Muscle layer of colon (tissue), 2 donors: Measurements from ENCODE around the gene NEK1.
"Not testable (repeated sequence)": the region's sequence is repeated elsewhere in the genome, so short reads cannot be mapped to it uniquely, and the experiment has no call there.

Experiments
- H3K27ac ChIP-seq: one replicate; pipeline ENCODE4 v1.7.0; 2013; ENCODE audit warnings: low read depth, mild to moderate bottlenecking, low read length, moderate library complexity
- H3K27me3 ChIP-seq, 2 donors: one replicate each; pipeline ENCODE4 v1.7.0; 2013; ENCODE audit warnings: low read length in 2 of 2, mild to moderate bottlenecking in 2 of 2; ENCODE audit not compliant: insufficient read depth in 2 of 2, control insufficient read depth in 1 of 2
- H3K36me3 ChIP-seq: one replicate; pipeline ENCODE4 v1.7.0; 2013; ENCODE audit warnings: mild to moderate bottlenecking, low read length; ENCODE audit not compliant: insufficient read depth
- H3K4me1 ChIP-seq: one replicate; pipeline ENCODE4 v1.7.0; 2013; ENCODE audit warnings: mild to moderate bottlenecking, low read length; ENCODE audit not compliant: insufficient read depth
- H3K4me3 ChIP-seq, 2 donors: one replicate each; pipeline ENCODE4 v1.7.0; 2013; ENCODE audit warnings: low read length in 2 of 2, low read depth in 1 of 2, mild to moderate bottlenecking in 1 of 2, moderate library complexity in 1 of 2
- H3K9ac ChIP-seq: one replicate; pipeline ENCODE4 v1.7.0; 2013; ENCODE audit warnings: low read length
- H3K9me3 ChIP-seq: one replicate; pipeline ENCODE4 v1.7.0; 2013; ENCODE audit warnings: mild to moderate bottlenecking, low read length
- donor health status: abdominal sarcoma.
- donor health status: Adenocarcinoma of cecum.

The NEK1 gene

DNA sequence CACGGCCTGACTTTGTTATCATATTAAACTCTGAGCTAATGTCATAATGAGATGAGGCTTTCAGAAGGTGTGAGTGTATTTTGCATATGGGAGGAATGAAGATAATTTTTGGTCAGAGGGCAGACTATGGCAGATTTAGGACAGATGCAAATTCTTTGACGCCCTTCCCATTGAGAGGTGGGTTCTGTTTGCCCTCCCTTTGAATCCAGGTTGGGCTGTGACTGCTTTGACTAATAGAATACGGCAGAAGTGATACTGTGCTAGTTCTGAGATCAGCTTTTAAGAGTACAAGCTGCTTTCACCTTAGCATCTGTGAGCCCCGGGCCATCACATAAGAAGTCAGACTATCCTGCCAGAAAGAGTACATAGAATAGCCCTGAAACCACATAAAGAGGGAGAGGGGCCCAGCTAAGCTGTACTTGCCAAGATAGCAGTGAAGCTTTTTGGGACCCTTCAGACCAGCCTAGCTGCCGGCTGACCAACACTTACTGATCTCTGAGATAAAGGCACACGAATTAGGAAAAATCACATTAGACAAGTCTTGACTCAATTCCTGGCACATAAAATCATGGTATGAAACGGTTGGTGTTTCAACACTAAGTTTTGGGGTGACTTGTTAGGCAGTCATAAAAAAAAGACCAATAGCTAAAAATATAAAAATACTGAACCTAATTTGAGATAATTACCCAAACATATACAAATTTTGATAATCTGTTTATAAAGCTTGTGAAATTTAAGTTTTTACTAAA, 174.9 kb downstream of the NEK1 start:
- no peaks in the 10 kb centered on the region for H3K36me3 ChIP-seq
- no peak overlapping the region for H3K27ac ChIP-seq
- no peak overlapping the region for H3K4me3 ChIP-seq
- no peaks in the 10 kb centered on the region for H3K9me3 ChIP-seq
- peaks cover 10% of the 10 kb centered on the region for H3K4me1 ChIP-seq
- H3K9ac ChIP-seq = no peak overlapping the region
- H3K27me3 ChIP-seq = no peaks in the 10 kb centered on the region

DNA sequence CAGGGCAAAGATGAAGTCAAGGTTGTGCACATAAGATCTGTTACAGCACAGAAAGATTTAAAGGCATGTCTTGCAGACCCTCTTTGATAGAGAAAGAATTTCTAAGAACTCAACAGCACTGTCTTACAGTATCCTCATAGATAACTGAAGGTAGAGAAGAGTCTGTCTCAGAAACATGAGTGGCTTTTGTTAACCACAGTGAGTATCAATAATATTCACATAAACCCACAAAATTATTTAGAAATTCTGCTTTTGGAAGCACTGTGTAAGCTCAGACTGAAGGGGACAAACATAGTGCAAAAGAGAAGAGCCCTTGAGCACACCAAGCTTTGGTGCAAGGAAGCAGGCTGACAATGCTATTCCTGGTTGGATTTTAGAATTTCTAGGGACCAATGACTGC, 175.6 kb downstream of the NEK1 start:
- Histone ChIP-seq H3K36me3 (no peaks in the 10 kb centered on the region), H3K4me1 (peaks cover 10% of the 10 kb centered on the region), H3K27me3 (no peaks in the 10 kb centered on the region), H3K27ac (no peak overlapping the region), H3K9me3 (no peaks in the 10 kb centered on the region), H3K4me3 (no peak overlapping the region), H3K9ac (no peak overlapping the region)

DNA sequence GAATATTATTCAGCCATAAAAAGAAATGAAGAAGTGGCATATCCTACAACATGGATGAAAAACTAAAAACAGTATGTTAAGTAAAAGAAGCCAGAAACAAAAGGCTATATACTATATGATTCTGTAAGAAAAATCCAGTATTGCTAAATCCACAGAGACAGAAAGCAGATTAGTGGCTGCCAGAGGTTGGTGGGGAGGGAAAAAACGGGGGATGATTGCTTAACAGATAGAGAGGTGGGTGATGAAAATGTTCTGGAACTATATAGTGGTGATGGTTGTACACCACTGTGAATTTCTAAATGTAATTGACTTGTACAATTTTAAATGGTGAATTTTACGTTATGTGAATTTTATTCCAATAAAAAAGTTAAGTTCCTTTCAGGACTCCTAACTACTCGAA, 184.0 kb downstream of the NEK1 start:
- H3K4me3 ChIP-seq = no peak overlapping the region
- H3K27ac ChIP-seq = no peak overlapping the region
- H3K36me3 ChIP-seq = no peaks in the 10 kb centered on the region
- H3K4me1 ChIP-seq = no peaks in the 10 kb centered on the region
- no peaks in the 10 kb centered on the region for H3K9me3 ChIP-seq
- H3K9ac ChIP-seq = no peak overlapping the region
- H3K27me3 ChIP-seq = no peaks in the 10 kb centered on the region

DNA sequence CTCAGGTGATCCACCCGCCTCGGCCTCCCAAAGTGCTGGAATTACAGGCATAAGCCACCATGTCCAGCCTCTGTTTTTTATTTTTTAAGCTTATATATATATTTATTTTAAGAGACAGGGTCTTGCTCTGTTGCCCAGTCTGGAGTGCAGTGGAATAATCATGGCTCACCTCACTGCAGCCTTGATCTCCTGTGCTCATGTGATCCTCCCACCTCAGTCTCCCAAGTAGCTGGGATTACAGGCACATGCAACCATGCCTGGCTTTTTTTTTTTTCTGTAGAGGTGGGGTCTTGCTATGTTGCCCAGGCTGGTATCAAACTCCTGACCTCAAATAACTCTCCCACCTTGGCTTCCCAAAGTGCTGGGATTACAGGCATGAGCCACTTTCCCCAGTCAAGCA, 184.7 kb downstream of the NEK1 start:
- H3K27ac ChIP-seq, H3K4me1 ChIP-seq, H3K9me3 ChIP-seq, H3K9ac ChIP-seq, H3K4me3 ChIP-seq, H3K27me3 ChIP-seq, H3K36me3 ChIP-seq: not testable (repeated sequence)

DNA sequence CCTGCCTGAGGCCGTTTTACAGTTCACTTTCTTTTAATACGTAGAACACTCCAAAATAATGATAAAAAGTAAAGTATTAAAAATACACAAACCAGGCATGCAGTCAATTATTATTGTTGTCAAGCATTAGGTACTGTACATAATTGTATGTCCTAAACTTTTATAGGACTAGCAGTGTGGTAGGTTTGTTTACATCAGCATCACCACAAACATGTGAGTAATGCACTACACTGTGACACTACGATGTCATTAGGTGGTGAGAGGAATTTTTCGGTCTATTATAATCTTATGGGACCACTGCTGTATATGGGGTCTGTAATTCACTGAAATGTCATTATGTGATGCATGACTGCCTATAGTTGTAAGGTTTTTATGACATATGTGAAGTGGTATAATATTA, 192.1 kb downstream of the NEK1 start:
- Histone ChIP-seq H3K4me3 (no peak overlapping the region), H3K4me1 (no peaks in the 10 kb centered on the region), H3K9ac (no peak overlapping the region), H3K27ac (no peak overlapping the region), H3K36me3 (peaks cover 10% of the 10 kb centered on the region), H3K9me3 (no peaks in the 10 kb centered on the region), H3K27me3 (no peaks in the 10 kb centered on the region)

DNA sequence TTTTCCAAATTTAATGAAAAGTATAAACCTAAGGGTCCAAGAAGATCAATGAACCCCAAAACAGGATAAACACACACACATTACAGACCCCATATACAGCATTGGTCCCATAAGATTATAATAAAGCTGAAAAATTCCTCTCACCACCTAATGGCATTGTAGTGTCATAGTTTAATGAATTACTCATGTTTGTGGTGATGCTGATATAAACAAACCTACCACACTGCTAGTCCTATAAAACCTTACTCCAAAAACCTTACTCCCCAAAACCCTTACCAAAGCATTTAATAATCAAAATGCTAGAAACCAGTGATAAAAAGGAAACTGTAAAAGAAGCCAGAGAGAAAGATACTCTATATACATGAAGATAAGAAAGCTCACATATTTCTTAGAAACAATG, 193.5 kb downstream of the NEK1 start:
- Histone ChIP-seq H3K9ac (no peak overlapping the region), H3K4me3 (no peak overlapping the region), H3K27ac (no peak overlapping the region), H3K27me3 (no peaks in the 10 kb centered on the region), H3K36me3 (peaks cover 10% of the 10 kb centered on the region), H3K9me3 (no peaks in the 10 kb centered on the region), H3K4me1 (no peaks in the 10 kb centered on the region)

DNA sequence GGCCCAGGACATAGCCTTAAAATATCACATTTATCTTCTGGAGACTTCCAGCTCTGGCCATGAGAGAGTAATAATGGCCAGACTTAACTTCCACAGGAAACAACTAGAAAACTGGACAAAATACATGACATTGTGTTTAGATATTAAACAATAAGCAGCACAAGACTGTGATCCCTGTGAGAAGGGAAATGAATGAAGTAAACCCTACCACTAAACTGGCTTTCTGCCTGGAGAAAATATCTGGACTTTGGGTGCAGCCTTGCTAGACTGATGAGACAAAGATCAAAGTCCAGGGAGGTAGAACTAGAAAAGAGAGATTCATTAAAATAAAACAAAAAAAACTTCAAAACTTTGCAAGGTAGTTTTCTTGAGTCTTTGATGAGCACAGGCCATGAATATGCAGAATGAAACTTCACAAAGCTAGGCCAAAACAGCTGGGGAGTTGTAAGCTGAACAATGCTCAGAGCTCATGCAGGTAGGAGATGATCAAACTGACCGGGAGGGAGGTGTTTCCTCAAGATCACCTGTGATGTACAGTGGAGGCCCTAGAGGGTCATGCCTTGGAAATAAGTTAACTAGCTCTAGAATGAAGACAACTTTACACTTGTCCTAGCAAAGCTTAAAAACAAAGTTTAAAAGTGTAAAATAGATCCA, 194.6 kb downstream of the NEK1 start:
- no peaks in the 10 kb centered on the region for H3K27me3 ChIP-seq
- no peak overlapping the region for H3K9ac ChIP-seq
- no peak overlapping the region for H3K4me3 ChIP-seq
- H3K9me3 ChIP-seq = no peaks in the 10 kb centered on the region
- no peaks in the 10 kb centered on the region for H3K4me1 ChIP-seq
- no peak overlapping the region for H3K27ac ChIP-seq
- H3K36me3 ChIP-seq = peaks cover 10% of the 10 kb centered on the region

DNA sequence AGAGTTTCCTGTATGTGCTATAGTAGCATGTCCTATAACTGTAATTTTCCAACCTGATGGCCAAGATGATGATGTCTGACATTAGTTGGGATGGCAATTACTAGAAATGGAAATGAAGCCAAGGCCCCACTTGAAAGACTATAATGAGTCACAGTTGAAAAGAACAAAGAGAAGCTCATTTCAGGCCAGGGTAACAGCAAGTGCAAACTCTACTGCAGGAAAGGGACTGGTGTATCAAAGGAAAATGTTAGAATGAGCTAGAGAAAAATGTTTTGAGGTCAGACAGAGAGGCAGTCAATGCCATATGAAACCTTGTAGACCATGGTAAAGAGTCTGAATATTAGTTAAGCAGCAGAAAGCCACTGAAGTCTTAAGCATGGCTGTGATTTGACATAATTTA, 195.4 kb downstream of the NEK1 start:
- no peaks in the 10 kb centered on the region for H3K4me1 ChIP-seq
- no peak overlapping the region for H3K4me3 ChIP-seq
- no peak overlapping the region for H3K9ac ChIP-seq
- no peaks in the 10 kb centered on the region for H3K9me3 ChIP-seq
- no peaks in the 10 kb centered on the region for H3K27me3 ChIP-seq
- peaks cover 8% of the 10 kb centered on the region for H3K36me3 ChIP-seq
- H3K27ac ChIP-seq = no peak overlapping the region

DNA sequence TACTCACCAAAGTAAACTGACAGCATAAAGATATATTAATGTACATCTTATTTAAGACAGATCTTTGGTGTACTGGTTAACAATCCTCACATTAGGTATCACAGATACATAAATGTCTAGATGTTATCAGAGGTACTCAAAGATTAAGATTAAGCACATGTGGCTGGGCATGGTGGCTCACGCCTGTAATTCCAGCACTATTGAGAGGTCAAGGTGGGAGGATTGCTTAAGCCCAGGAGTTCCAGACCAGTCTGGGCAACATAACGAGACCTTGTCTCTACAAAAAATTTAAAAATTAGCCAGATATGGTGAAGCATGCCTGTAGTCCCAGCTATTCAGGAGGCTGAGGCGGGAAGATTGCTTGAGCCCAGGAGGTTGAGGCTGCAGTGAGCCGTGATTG, 195.9 kb downstream of the NEK1 start:
- H3K4me1 ChIP-seq = no peaks in the 10 kb centered on the region
- H3K27ac ChIP-seq = no peak overlapping the region
- no peak overlapping the region for H3K4me3 ChIP-seq
- no peaks in the 10 kb centered on the region for H3K27me3 ChIP-seq
- no peak overlapping the region for H3K9ac ChIP-seq
- no peaks in the 10 kb centered on the region for H3K9me3 ChIP-seq
- H3K36me3 ChIP-seq = peaks cover 5% of the 10 kb centered on the region

DNA sequence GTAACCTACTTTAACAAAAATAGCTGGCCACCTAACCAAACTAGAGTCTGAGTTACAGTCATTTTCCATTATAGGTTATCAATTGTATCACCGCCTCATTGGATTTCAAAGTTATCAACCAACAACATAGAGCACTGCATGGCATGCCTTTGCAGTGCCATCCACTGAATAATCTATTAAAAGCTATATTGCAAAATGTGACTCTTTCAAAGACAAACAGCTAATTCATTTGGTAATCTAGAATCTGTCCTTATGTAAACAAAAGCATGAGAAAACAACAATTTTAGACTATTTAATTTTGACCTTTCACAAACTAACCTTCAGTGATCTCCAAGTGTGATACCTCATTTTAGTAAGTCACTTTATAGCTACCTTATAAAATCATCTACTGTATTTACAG, 197.5 kb downstream of the NEK1 start:
- Histone ChIP-seq H3K9me3 (no peaks in the 10 kb centered on the region), H3K27me3 (no peaks in the 10 kb centered on the region), H3K36me3 (peaks cover 5% of the 10 kb centered on the region), H3K9ac (no peak overlapping the region), H3K4me3 (no peak overlapping the region), H3K27ac (no peak overlapping the region), H3K4me1 (no peaks in the 10 kb centered on the region)

DNA sequence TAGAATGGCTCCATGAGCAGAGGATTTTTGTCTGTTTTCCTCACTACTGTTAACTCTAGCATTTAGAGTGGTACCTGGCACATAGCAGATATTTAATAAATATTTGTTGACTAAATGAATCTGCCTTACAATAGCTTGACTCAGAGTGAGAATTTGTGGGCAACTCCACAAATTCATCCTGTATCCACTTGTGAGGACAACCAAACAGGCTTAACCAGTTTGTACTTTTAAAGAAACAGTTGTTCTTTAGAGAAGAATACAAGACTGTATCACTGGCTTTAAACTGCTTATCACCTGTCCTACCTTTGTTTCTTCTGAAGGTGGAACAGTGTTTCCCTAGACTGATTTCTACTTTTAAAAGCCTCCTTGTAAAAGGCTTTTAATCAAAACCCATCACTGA, 200.3 kb downstream of the NEK1 start:
- Histone ChIP-seq H3K4me3 (no peak overlapping the region), H3K27ac (no peak overlapping the region), H3K9ac (no peak overlapping the region), H3K27me3 (no peaks in the 10 kb centered on the region), H3K9me3 (no peaks in the 10 kb centered on the region), H3K4me1 (no peaks in the 10 kb centered on the region), H3K36me3 (no peaks in the 10 kb centered on the region)
